ENCODE measurements around the gene METRN. TPM values are rescaled to one million over a fixed set of nuclear protein-coding genes. Genes with fewer than 3 reads are reported as not detected.
A peak's percentile ranks its signal among the peaks of the same experiment; 100 is the strongest.

Gene METRN
- polyA plus RNA-seq, 3 donors: 0.97 to 5.4 (median 1.7) TPM

DNA sequence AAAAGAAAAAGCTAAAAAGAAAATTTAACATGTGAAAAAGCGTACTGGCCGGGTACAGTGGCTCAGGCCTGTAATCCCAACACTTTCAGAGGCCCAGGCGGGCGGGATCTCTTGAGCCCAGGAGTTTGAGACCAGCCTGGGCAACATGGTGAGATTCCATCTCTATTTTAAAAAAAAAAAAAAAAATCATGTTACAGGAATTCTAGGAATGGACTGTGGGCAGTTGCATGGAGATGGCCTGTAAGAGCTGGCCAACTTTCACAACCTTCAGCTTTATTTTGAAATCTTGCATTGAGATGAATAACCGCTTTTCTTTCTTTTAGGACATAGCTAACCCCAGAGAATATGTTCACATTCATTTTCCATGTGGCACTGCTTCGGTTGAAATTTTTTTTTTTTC, 34.1 kb downstream of the METRN start:
- Mint-ChIP-seq H3K36me3 (no peaks in the 10 kb centered on the region), H3K27me3 (ENCODE audit: low read depth in 3 of 3) (peaks cover 0 to 4% (median 0%) of the 10 kb centered on the region in 3 donors), H3K4me1 (peaks cover 6% of the 10 kb centered on the region), H3K4me3 (no peak overlapping the region), H3K27ac (peak overlapping the region in 1 of 7 donors; percentile 7), H3K9me3 (no peaks in the 10 kb centered on the region)
- Histone ChIP-seq H3K4me3 (replicated peaks in 1 of 3; ENCODE audit: low read depth in 2 of 3, low read length in 3 of 3) (no peak overlapping the region), H3K27me3 (ENCODE audit: control insufficient read depth in 2 of 2, insufficient read depth in 2 of 2, low read length in 2 of 2) (no peaks in the 10 kb centered on the region), H3K27ac (ENCODE audit: low read depth in 1 of 2, low read length in 2 of 2) (no peak overlapping the region), H3K9ac (ENCODE audit: insufficient read depth, low read length, poor library complexity, severe bottlenecking) (no peak overlapping the region), H3K9me3 (replicated peaks in 1 of 2; ENCODE audit: control insufficient read depth in 1 of 2, insufficient read depth in 1 of 2, low read length in 2 of 2) (no peaks in the 10 kb centered on the region), H3K4me2 (replicated peaks; ENCODE audit: extremely low read depth, low read length, poor library complexity, severe bottlenecking) (no peak overlapping the region), H2AFZ (ENCODE audit: insufficient read depth, low read depth, low read length, poor library complexity, severe bottlenecking) (no peak overlapping the region), H3K79me2 (ENCODE audit: insufficient read depth, low read length) (no peaks in the 10 kb centered on the region), H3K4me1 (ENCODE audit: control insufficient read depth in 1 of 2, insufficient read depth in 2 of 2, low read length in 2 of 2) (peaks cover 1 to 6% of the 10 kb centered on the region in 2 donors), H4K20me1 (ENCODE audit: insufficient read depth, low read length) (no peaks in the 10 kb centered on the region), H3K36me3 (replicated peaks in 1 of 2; ENCODE audit: control insufficient read depth in 1 of 2, insufficient read depth in 2 of 2, low read length in 2 of 2) (no peaks in the 10 kb centered on the region)
- WGBS (ENCODE audit: insufficient coverage): 100% methylated on average over 2 of the region's 6 CpGs
- TF ChIP-seq, protein P1, sequence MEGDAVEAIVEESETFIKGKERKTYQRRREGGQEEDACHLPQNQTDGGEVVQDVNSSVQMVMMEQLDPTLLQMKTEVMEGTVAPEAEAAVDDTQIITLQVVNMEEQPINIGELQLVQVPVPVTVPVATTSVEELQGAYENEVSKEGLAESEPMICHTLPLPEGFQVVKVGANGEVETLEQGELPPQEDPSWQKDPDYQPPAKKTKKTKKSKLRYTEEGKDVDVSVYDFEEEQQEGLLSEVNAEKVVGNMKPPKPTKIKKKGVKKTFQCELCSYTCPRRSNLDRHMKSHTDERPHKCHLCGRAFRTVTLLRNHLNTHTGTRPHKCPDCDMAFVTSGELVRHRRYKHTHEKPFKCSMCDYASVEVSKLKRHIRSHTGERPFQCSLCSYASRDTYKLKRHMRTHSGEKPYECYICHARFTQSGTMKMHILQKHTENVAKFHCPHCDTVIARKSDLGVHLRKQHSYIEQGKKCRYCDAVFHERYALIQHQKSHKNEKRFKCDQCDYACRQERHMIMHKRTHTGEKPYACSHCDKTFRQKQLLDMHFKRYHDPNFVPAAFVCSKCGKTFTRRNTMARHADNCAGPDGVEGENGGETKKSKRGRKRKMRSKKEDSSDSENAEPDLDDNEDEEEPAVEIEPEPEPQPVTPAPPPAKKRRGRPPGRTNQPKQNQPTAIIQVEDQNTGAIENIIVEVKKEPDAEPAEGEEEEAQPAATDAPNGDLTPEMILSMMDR (IDR thresholded peaks at IDR 0.05): no peak
- DNase-seq: no peak
- intact Hi-C loops (cut with micrococcal nuclease): no loop called here

DNA sequence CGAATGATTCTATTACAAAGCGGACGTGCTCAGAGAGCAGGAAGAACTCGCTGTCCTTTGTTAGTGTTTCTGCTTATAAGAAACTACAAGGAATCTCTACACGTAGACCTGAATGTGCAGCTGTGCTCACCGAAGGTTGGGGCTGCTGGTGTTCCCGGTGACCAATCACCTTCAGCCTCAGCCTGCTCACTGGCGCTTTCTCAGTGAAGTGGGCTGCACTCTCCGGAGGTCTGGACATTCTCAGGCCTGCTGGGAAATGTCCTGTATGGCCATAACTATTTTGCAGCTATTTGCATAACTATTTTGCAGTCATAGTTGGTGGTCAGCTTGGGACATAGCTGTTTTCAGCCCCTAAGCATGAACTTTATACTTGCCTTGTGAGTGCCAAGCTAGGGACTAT, 35.6 kb downstream of the METRN start:
- Histone ChIP-seq H3K79me2 (ENCODE audit: insufficient read depth, low read length) (no peaks in the 10 kb centered on the region), H3K27me3 (ENCODE audit: control insufficient read depth in 2 of 2, insufficient read depth in 2 of 2, low read length in 2 of 2) (no peaks in the 10 kb centered on the region), H3K9ac (ENCODE audit: insufficient read depth, low read length, poor library complexity, severe bottlenecking) (no peak overlapping the region), H3K4me1 (ENCODE audit: control insufficient read depth in 1 of 2, insufficient read depth in 2 of 2, low read length in 2 of 2) (peaks cover 16 to 21% of the 10 kb centered on the region in 2 donors), H2AFZ (ENCODE audit: insufficient read depth, low read depth, low read length, poor library complexity, severe bottlenecking) (no peak overlapping the region), H3K36me3 (replicated peaks in 1 of 2; ENCODE audit: control insufficient read depth in 1 of 2, insufficient read depth in 2 of 2, low read length in 2 of 2) (no peaks in the 10 kb centered on the region), H3K4me2 (replicated peaks; ENCODE audit: extremely low read depth, low read length, poor library complexity, severe bottlenecking) (no peak overlapping the region), H3K4me3 (replicated peaks in 1 of 3; ENCODE audit: low read depth in 2 of 3, low read length in 3 of 3) (no peak overlapping the region), H4K20me1 (ENCODE audit: insufficient read depth, low read length) (no peaks in the 10 kb centered on the region), H3K27ac (ENCODE audit: low read depth in 1 of 2, low read length in 2 of 2) (no peak overlapping the region), H3K9me3 (replicated peaks in 1 of 2; ENCODE audit: control insufficient read depth in 1 of 2, insufficient read depth in 1 of 2, low read length in 2 of 2) (no peaks in the 10 kb centered on the region)
- Mint-ChIP-seq H3K9me3 (no peaks in the 10 kb centered on the region), H3K36me3 (no peaks in the 10 kb centered on the region), H3K4me3 (no peak overlapping the region), H3K27me3 (ENCODE audit: low read depth in 3 of 3) (peaks cover 0 to 4% (median 0%) of the 10 kb centered on the region in 3 donors), H3K27ac (no peak overlapping the region), H3K4me1 (peaks cover 18% of the 10 kb centered on the region)
- DNase-seq: no peak
- WGBS (ENCODE audit: insufficient coverage): 95% methylated on average over 7 of the region's 9 CpGs
- intact Hi-C loops (cut with micrococcal nuclease): no loop called here
- TF ChIP-seq, protein P1 (IDR thresholded peaks at IDR 0.05): no peak
